GM12865 (cell line): ENCODE data around the gene NUPR1.

Source experiments
- DNase-seq: peaks from one replicate; pipeline ENCODE4 v3.0.0; 2010; ENCODE audit warnings: low read depth
- H3K4me3 ChIP-seq: 2 replicates; pipeline ENCODE4 v1.5.1; 2011; ENCODE audit warnings: mild to moderate bottlenecking, low read depth, low read length, control low read depth
- CTCF ChIP-seq: IDR thresholded peaks from 2 replicates; pipeline ENCODE4 v1.5.1; 2011; ENCODE audit warnings: low read length, control low read depth, low read depth, inconsistent platforms; ENCODE audit not compliant: insufficient read depth; ENCODE audit errors: missing control alignments

The NUPR1 gene

GRCh38 chr16:28563218-28563617 is 24.4 kb upstream of the NUPR1 start:
- no peak overlapping the region for H3K4me3 ChIP-seq
- no peak for TF ChIP-seq CTCF
- no peak for DNase-seq

- no peak for TF ChIP-seq CTCF
- H3K4me3 ChIP-seq: no peak overlapping the region
- DNase-seq: no peak
These were observed 23.4 kb upstream of the NUPR1 start for GRCh38 chr16:28562199-28562598.

- no peak for TF ChIP-seq CTCF
- no peak for DNase-seq
- no peak overlapping the region for H3K4me3 ChIP-seq
These were observed 22.9 kb upstream of the NUPR1 start for GRCh38 chr16:28561557-28562187.

GRCh38 chr16:28558456-28558855 is 19.7 kb upstream of the NUPR1 start:
- no peak for DNase-seq
- no peak overlapping the region for H3K4me3 ChIP-seq
- TF ChIP-seq CTCF: no peak

GRCh38 chr16:28556914-28557320 is 18.1 kb upstream of the NUPR1 start:
- no peak overlapping the region for H3K4me3 ChIP-seq
- no peak for DNase-seq
- no peak for TF ChIP-seq CTCF

GRCh38 chr16:28555561-28555960 is 16.8 kb upstream of the NUPR1 start:
- TF ChIP-seq CTCF: no peak
- DNase-seq: peak; percentile 45
- no peak overlapping the region for H3K4me3 ChIP-seq
